Omental fat pad (tissue), 4 donors: Measurements from ENCODE around the gene PRKD3. TPM values are rescaled to one million over a fixed set of nuclear protein-coding genes. Genes with fewer than 3 reads are reported as not detected.
A peak's percentile ranks its signal among the peaks of the same experiment; 100 is the strongest.

Experiments
- ATAC-seq: fragments of 150-250 bp; one replicate; pipeline ENCODE4 v1.9.1; 2016; ENCODE audit warnings: mild to moderate bottlenecking, moderate library complexity; ENCODE audit not compliant: low FRiP score
- DNase-seq: peaks from one replicate; pipeline ENCODE4 v3.0.0-alpha.2; 2019; ENCODE audit warnings: low spot score
- total RNA-seq, 4 donors: library from RNA; depleted of rRNA; stranded (reverse); fragments of >200 nt; gene quantifications; one replicate each; pipeline ENCODE4 v1.1.0, GENCODE V29; 2016
- TF ChIP-seq, protein P1 (sequence below), 3 donors: fragments of 450-650 bp; IDR thresholded peaks; one replicate each; pipeline ENCODE4 v1.5.1; 2016 to 2017; ENCODE audit warnings: antibody characterized with exemption in 3 of 3, mild to moderate bottlenecking in 3 of 3, moderate library complexity in 2 of 3

The PRKD3 gene
- total RNA-seq, 4 donors from 2014 or later, result 26.4 to 68.3 (median 42.3) TPM

DNA sequence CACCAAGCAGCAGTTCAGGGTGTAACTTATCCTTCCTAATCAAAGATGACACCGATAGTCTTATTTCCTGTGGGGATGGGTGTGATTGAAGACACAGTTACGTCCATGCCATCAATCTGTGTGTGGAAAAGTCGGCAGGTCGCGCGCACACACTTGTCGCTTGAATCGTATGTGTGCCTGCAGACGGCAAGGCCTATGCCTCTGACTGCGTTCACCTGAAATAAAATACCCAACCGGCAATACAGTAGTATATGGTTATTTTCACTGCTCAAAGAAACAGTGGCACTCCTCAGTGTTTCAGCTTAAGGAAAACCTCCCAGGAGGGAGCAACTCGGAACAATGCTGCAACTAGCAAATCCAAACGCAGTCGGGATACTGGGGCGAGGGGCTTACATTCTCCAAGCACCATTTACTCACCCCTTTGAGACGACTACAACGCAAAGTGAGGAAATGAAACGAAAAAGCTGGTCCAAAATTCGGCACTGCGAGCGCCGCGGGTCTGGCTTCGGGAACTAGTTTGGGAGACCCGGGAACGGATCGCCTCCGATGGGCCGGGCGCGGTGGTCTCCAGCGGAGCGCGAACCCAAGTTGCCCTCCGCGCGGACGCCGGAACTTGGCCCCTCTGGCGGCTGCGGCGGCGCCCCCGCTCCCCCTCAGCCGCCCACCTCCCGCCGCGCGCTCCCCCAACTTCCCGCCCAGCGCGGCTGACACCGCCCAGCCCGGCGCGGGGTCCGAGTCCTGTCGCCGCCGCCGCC, 675 bp downstream of the PRKD3 start:
- ATAC-seq (peak; percentile 19), DNase-seq (no peak)
- TF ChIP-seq, protein P1, sequence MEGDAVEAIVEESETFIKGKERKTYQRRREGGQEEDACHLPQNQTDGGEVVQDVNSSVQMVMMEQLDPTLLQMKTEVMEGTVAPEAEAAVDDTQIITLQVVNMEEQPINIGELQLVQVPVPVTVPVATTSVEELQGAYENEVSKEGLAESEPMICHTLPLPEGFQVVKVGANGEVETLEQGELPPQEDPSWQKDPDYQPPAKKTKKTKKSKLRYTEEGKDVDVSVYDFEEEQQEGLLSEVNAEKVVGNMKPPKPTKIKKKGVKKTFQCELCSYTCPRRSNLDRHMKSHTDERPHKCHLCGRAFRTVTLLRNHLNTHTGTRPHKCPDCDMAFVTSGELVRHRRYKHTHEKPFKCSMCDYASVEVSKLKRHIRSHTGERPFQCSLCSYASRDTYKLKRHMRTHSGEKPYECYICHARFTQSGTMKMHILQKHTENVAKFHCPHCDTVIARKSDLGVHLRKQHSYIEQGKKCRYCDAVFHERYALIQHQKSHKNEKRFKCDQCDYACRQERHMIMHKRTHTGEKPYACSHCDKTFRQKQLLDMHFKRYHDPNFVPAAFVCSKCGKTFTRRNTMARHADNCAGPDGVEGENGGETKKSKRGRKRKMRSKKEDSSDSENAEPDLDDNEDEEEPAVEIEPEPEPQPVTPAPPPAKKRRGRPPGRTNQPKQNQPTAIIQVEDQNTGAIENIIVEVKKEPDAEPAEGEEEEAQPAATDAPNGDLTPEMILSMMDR (IDR thresholded peaks at IDR 0.05), result no peak

GRCh38 chr2:37323176-37323780, 1.4 kb downstream of the PRKD3 start:
- no peak for ATAC-seq
- no peak for DNase-seq
- TF ChIP-seq, protein P1 (IDR thresholded peaks at IDR 0.05), result no peak

DNA sequence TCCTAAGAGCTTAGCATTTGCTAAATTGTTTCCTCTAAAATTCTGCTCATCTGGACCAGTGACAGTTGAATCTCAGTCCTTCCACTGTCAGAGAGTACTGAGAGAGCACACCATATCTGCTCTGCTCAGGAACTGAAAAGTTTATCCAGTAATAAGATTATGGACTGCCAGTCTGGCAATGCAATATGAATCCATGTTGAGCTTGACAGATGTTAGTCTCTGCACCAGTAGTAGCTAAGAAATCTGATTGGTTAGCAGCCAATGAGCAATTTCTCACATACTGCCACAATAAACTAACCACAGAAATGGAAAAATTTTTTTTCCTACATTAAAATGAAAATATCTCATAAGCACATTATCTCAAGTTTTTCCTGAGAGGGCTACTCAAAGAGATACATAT, 2.3 kb downstream of the PRKD3 start:
- no peak for ATAC-seq
- DNase-seq, result no peak
- TF ChIP-seq, protein P1 (IDR thresholded peaks at IDR 0.05), result no peak

- ATAC-seq (no peak), DNase-seq (no peak)
- TF ChIP-seq, protein P1 (IDR thresholded peaks at IDR 0.05), result no peak
Observed at GRCh38 chr2:37321029-37321682, 3.5 kb downstream of the PRKD3 start.

DNA sequence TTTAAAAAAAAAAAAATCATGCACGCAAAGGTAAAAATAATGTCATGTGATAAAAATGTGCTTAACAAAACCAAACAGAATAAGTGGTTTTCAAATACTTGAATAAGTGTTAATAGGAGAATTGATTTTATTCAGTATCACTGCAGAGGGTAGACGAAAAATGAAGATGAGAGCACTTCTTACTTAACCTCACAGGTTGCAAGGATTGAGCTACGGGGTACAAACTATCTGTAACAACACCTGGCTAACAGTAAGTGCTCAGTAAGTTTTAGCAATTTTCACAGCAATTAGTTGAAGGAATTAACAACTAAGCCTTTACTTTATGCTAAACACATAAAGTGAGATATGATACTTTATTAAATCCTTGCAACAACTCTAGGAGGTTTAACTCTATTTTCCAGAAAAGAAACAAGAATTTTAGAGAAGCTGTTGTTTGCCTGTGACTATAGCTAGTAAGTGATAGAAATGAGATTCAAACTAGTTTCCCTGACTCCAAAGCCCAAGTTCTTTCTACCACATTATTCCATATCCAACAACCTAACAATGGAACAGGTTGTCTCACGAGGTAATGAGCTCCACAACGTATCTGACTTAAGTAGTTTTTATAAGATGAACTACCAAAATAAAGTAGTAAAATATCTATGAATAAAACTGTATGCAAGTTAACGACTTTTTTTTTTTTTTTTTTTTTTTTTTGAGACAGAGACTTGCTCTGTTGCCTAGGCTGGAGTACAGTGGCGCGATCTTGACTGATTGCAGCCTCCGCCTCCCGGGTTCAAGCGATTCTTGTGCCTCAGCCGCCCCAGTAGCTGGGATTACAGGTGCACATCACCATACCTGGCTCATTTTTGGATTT, 4.7 kb downstream of the PRKD3 start:
- no peak for DNase-seq
- no peak for ATAC-seq
- TF ChIP-seq, protein P1 (IDR thresholded peaks at IDR 0.05), result no peak

DNA sequence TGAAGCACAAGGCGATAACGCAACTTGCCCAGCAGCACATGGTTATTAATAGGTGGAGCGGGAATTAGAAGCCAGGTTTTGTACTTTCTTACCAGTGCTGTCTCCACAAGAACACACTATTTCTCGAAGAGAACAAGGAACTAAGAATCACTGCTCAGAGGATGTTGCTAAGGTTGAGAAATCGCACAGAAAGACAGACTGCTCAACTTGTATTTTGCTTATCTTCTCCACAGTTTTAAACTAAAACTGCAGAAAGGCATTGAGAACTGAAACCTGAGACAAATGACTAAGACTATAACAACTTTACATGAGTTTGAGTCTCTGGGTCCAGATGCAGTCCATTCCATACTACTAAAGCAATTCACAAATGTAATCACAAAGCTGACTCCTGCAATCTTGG, 6.2 kb downstream of the PRKD3 start:
- ATAC-seq (peak; percentile 66), DNase-seq (no peak)
- TF ChIP-seq, protein P1 (IDR thresholded peaks at IDR 0.05), result no peak
